ENCODE results near the gene BRINP1.

GRCh38 chr9:119282476-119283077 is 86.7 kb downstream of the BRINP1 start:
- TF ChIP-seq CTCF (IDR thresholded peaks at IDR 0.05), result no peak
- no peak for TF ChIP-seq POLR2A (IDR thresholded peaks at IDR 0.05)
